Left forelimb (tissue), 1 donor: Measurements from ENCODE around the gene TLCD2.
A peak's percentile ranks its signal among the peaks of the same experiment; 100 is the strongest.
"Not testable (repeated sequence)": the region's sequence is repeated elsewhere in the genome, so short reads cannot be mapped to it uniquely, and the experiment has no call there.

ENCODE experiments used
- DNase-seq: peaks from one replicate; pipeline ENCODE4 v3.0.0-alpha.2; 2018; ENCODE audit warnings: low spot score

TLCD2 gene

GRCh38 chr17:1735834-1736347 is 25.7 kb upstream of the TLCD2 start:
- peak; percentile 63 for DNase-seq

GRCh38 chr17:1735418-1735817 is 25.2 kb upstream of the TLCD2 start:
- no peak for DNase-seq

- DNase-seq = no peak
Observed at GRCh38 chr17:1733759-1734158, 23.6 kb upstream of the TLCD2 start.

- no peak for DNase-seq
Observed at GRCh38 chr17:1732833-1733321, 22.7 kb upstream of the TLCD2 start.

GRCh38 chr17:1732241-1732832 is 22.2 kb upstream of the TLCD2 start:
- no peak for DNase-seq

GRCh38 chr17:1731194-1731506 is 21.0 kb upstream of the TLCD2 start:
- no peak for DNase-seq

- DNase-seq = peak; percentile 84
Observed at GRCh38 chr17:1730326-1731193, 20.4 kb upstream of the TLCD2 start.

GRCh38 chr17:1729966-1730325 is 19.8 kb upstream of the TLCD2 start:
- DNase-seq = no peak

GRCh38 chr17:1727876-1728630 is 17.9 kb upstream of the TLCD2 start:
- no peak for DNase-seq

- no peak for DNase-seq
Observed at GRCh38 chr17:1727258-1727789, 17.1 kb upstream of the TLCD2 start.

- DNase-seq = no peak
Observed at GRCh38 chr17:1726626-1727257, 16.6 kb upstream of the TLCD2 start.

GRCh38 chr17:1725642-1726511 is 15.7 kb upstream of the TLCD2 start:
- no peak for DNase-seq

- DNase-seq = no peak
Observed at GRCh38 chr17:1724869-1725641, 14.9 kb upstream of the TLCD2 start.

GRCh38 chr17:1724351-1724868 is 14.2 kb upstream of the TLCD2 start, which contains the start of gene WDR81:
WDR81 (plus strand) TSS chr17:1724704; CDS start chr17:1724960, 256 bp downstream.
- DNase-seq = peak; percentile 89

GRCh38 chr17:1722022-1722421 is 11.8 kb upstream of the TLCD2 start:
- not testable (repeated sequence) for DNase-seq

- no peak for DNase-seq
Observed at GRCh38 chr17:1720856-1721386, 10.7 kb upstream of the TLCD2 start.

- DNase-seq = no peak
Observed at GRCh38 chr17:1718362-1719165, 8.4 kb upstream of the TLCD2 start.

- DNase-seq = peak; percentile 85
Observed at GRCh38 chr17:1716912-1717695, 6.9 kb upstream of the TLCD2 start.
